ENCODE data around the gene CCDC24.
A peak's percentile ranks its signal among the peaks of the same experiment; 100 is the strongest.

CCDC24 gene

DNA sequence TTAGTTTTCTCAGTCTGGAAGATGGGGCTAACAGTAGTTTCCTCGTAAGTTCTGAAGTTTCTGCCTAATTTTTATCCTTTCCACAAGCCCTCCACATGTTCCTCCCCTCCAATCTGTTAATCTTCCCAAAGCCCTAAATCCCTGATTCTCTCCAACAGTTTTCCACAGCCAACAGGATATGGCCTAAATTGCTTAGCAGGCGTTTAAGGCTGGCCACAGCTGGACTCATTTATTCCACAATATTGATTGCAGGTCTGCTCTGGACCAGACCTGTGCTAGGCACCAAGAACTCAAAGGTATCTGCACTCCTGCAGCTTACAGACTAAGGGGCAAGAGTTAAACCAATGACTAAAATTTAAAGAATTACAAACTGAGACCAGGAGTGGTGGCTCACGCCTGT is 35.9 kb downstream of the CCDC24 start:
- no peak for DNase-seq

DNA sequence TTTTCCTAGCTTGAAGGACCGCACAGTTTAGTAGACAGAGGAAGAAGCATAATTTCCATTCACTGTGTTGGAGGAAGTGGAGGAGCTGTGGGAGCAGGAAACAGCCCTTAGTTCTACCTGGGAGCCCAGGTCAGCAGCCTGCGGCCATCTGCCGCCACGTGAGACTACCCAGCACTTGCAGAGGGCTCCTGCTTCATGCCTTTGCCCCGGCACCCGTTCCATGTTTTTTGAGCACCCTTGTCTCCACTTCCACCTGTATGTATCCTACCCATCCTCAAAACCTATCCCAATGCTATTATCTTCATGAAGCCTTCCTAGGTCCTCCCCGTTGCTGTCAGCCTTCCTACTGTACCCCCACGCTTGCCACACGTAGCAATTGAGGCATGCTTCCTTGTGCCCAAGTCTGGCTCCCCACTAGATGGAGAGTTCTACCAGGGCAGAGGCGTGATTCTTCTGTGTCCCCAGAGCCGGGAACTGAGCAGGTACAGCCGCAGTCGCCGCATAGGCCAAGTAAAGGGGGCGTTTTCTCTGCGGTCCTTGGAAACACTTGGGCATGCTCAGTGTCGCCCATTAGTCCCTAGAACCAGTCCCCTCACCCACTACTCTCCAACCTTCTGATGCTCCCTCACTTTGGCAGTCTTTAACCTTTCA is 38.0 kb downstream of the CCDC24 start:
- DNase-seq = no peak

DNA sequence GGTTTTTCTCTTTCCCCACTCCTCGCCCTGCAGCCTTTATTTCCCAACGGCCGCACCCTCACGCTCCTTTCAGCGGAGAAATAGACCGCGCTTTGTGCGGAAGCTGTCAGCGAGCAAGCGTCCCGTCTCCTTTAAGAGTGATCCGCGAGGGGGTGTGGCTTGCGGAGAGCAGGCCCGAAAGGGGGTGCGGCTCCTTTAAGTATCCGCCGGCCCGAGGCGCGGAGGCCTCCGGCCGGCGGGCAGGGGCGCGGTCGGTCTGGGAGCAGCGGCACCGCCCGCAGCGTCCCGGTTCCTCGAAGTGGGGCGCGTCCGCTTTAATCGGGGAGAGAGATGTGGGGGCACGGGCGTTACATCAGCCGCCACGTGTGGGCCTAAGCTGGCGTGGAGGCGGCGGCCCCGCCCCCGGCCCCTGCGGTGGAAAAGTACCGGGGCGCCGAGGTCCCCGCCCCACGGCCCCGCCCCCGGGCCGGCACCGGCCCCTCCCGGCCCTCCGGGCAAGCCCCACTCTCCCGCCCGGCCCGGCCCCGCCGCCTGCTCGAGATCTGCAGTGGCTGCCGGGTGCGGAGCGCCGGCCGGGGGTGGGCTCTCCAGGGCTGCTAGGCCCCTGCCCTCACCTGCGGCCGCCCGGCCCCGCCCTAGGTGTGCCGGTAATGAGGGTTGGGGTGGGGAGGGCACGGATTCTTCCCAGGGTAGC is 38.7 kb downstream of the CCDC24 start:
- peak; percentile 90 for DNase-seq

DNA sequence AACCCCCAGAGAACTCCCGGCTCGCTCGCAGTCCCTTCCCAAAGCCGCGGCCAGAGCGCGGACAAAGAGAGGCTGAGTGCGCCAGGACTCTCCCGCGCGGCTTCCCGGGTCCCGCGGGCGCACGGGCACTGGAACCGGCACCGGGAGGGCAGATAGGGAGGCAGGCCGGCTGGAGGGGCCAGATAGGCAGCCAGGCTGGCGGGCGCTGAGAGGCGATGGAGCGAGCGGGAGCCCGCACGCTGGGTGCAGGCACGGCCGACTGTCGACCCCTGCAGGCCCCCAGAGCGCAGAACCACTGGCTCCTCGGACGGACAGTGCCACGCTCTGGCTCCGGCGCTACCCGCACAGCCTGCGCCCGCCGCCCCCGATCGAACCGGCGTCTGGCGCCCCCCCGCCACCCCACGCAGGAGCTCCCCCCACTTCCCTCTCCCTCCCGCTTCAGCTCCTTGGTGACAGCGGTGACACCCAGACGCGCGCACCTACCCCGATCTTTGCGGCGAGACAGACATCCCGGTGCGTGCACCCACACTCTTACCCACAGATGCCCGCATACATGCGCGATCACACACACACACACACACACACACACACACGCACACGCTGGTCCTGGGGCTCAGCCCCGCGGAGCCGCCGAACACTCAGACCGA is 39.3 kb downstream of the CCDC24 start:
- DNase-seq = peak; percentile 39

DNA sequence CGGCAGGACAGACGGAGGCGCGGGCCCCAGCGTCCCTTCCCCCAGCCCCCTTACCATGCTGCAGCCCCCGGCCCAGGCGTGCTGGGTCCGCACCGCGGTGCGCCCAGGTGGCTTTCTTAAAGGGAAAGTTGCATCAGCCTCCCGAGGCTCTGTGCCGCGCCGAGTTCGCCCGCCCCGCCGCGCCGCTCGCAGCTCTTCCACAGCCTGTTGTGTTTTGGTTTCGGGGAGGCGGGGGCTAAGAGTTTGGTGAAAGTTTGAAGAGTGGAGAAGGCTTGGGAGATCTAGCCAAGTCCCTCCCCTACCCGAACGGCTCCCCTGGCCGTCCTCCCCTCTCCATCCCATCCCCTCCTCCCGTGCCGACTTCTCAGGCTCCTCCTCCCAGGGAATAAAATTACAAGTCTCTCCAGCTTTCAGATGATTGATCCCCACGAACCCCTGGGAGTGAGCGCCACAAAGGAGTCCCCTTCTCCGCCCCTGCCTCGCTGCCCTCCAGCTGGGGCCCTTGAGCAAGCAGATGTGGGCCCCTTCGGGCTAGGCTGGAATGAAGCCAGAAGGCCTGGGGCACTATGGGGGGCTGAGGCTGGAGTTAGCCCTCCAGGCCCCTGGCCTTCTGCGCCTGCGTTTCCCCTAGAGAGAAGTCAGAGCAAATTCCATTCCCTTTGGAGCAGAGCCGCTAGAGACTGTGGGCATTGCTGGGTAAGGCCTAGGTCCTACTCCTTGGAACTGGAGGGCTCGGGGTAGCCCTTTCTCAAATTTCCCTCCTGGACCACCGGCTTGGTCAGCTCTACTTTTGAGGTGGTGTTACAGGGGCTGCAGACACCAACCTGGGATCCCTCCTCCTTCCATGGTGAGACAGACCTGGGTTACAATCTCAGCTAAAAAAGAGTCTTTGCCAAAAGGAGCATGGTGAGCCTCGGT is 40.1 kb downstream of the CCDC24 start, which contains the start of gene SLC6A9:
SLC6A9 (minus strand) TSS at position 211 of the 918 bp plus-strand sequence. CDS start 7,185 bp downstream, outside the sequence.
- peak; percentile 92 for DNase-seq

DNA sequence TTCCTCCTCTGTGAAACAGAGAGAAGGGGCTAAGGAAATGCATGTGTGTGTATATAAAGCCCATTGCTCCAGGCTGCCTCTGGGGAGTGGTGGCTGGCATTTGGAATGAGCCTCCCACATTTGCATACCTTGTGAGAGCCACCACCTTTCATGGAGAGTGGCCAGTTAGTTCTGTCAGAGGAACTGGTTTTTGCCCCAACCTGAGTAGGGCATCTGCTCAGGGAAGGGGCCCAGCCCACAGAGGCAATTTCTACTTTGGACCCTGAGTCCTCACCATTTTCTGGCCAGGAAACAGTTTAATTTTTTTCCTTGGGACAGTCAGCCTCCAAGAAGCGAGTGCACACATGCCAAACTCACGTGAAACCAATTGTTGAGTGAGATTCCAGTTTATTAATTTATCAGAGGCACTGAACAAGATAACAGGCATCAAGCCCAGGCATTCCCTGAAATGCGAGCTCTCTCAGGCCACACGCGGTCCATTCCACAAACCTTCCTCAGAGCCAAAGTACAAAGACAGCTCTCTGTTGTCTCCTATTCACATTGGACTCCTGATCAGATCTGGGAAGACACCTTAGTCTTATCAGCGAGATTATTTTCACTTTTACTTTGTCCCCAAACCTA is 40.9 kb downstream of the CCDC24 start:
- DNase-seq = peak; percentile 25

DNA sequence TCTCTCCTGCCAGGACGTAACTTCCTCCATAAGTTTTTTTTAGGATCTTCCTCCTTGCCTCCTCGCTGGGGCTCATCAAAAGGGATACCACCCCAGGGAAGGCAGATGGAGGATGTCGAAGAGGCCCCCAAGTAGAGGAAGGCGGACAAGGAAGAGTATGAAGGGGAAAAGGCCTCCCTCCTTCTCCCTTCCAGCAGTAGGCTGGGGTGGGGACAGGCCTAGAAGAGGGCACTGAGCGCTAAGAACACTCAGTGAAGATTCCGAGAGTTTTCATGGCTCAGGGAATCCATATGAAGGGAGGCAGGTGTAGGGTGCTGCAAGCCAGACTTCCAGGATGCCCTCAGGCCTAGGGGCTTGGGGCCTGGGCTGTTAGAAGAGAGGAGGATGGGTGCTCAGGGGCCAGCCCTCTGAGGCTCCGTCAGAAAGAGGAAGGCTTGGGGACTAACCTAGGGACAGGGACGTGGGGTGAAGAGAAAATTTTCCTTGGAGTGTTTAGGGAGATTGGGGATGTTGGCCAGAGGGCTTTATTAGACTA is 41.7 kb downstream of the CCDC24 start:
- DNase-seq = no peak

DNA sequence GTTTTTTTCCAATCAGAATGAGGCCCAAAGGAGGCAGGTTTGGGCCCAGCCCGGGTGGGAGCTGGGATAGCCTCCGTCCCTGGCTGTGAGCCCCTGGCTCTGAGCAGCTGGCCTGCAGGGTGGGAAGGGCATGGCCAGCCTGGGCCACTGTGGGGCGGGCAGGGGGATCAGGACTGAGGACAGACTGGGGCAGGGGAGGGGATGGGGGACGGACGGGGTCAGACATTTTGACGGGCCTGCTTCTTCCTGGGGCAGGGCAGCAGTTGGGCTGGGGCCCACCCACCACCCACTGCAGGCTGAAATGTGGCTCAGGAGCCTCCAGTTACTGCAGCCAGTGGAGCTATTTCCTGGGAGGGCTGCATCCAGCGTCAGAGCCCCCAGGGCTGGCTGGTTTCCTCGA is 42.4 kb downstream of the CCDC24 start:
- DNase-seq = no peak

DNA sequence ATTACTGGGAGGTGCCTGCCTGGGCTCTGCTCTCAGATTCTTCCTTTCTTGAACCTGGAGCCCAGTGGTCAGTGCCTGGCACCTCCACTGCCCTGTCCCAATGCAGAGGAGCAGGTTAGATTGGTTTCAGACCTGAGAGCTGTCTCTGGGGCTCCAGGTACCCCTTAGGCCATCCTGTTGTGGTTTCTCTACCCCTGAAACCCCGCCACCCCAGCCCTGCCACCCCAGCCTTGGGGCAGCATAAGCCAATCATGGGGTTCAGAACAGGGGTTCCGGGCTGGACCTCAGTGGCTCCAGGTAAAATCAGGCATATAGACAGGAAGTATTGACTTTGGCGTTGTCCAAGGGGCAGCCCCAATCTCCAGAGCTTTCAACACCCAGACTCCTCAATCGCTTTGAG is 43.0 kb downstream of the CCDC24 start:
- DNase-seq = no peak

DNA sequence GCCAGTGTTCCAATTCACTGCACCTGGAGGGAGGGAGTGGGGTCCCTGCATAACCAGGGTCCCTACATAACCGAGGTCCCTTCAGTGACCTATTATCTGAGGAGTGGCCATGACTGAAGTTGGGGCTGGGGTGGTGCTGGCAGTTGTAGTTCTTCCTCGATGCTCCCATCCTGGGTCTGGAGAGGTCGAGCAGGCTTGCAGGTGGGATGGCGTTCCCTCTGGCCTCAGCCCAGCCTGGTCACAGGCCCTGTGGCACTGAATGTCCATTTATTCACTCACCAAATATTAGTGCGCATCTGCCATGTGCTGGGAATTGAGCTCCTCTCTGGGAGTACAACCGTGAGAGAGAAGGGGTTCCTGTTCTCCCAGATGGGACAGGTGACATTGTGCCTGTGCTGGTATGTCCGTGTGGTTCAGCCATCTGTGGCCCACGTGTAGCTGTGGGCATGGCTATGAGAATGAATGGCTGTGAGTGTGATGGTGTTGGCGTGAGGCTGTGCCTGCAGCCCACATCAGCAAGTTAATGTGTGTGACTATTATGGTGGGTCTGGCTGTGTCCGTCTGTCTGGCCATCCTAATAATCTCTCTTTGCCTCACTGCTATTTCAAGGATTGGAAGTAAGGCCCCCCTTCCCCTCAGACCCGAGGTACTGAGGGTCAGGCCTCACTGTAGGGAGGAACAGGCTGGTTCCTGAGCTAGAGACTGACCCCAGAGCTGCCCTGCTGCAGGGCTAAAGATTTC is 43.7 kb downstream of the CCDC24 start:
- no peak for DNase-seq

DNA sequence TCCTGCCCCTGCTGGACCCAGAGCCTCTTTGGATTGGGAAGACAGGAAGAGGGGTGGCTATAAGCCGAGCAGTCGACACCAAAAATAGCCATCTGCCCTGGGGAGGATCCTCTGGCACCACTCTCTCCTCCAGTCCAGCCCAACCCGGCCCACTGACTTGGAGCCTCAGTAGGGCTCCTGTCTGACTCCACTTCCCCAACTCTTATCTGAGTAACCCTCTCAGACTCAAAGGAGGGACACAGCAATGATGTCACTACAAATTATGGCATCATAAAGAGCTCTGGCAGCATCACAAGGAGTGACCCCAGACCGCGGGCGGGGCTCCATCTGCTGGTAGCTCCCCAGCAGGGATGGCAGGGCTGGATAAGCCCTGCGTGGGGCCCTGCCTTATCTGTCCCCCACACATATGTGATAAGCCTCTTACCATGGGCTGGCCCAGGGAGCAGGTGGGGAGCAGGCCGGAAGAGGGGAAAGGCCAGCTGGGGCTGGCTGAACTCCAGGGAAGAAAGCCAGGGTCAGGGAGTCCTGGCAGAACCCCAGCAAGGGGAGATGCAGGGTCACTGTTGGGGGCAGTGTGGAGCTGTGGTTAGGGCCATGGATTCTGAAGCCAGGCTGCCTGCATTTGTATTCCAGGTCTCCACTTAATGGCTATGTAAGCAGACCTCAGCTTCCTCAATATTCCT is 44.5 kb downstream of the CCDC24 start:
- DNase-seq = no peak

DNA sequence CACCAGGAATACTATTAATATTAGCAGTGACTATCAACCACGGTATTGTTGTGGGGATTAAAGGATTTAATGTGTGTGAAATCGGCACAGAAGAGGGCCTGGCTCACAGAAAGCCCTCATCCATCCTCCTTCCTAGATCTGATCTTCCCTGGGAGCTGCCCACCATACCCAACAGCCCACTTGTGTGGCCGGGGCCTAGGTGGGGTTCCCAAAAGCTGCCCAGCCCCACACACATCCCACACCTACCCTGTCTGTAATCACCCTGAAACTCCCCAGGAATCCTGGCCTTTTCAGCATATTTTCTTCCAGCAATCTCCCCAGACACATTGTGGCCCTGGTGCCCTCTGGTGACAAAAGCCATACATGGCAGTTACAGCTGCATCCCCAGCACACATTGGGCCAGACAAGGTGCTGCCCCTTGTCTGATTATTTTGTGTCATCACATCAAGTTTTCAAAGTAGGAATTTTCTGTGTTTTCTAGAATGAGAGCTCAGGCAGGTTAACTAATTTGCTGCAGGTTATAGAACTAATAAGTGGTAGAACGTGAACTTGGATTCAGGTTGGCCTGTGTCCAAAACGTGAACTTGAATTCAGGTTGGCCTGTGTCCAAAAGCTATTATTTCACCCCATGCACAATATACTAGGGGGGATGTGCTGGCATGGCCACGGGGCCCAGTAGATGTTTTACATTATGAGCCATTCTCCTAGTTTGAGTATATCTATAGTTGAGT is 45.2 kb downstream of the CCDC24 start:
- DNase-seq = peak; percentile 66

DNA sequence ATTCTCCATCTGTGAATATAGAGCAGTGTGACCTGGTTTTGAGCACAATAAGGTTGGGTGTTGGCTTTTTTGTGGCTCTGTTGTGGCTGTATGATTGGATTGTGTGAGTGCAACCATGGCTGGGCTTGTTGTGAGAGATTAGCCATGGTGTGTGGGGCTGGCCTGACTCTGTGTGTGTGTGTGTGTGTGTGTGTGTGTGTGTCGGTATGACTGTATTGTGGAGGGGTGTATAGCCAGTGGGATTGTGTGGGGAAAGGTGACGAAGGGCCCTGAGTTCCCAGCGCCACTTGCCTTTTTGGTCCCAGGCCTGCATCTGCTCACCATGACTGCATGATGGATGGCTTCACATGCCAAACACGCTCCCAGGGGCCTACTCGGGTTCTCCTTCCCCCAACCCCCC is 45.8 kb downstream of the CCDC24 start:
- peak; percentile 31 for DNase-seq

DNA sequence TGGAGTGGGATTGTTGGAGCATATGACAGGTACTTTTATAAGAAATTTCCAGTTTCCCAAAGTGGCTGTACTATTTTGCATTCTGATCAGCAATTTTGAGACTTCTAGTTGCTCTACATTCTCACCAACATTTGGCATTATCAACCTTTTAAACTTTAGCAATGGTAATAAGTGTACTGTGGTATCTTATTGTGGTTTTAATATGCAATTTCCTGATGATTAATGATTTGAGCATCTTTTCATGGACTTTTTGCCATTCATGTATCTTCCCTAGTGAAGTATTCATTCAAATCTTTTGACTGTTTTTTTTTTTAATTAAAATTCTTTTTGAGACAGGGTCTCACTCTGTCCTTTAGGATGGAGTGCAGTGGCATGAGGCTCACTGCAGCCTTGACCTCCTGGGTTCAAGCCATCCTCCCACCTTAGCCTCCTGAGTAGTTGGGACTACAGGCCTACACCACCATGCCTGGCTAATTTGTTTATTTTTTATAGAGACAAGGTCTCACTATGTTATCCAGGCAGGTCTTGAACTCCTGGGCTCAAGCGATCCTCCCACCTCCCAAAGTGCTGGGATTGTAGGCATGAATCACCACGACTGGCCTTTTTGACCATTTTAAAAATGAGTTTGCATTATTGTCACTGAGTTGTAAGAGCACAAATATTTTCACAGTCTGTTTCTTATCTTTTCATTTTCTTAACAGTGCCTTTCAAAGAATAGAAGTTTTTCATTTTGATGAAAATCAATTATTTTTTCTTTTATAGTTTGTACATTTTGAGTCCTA is 47.7 kb downstream of the CCDC24 start:
- peak; percentile 56 for DNase-seq

DNA sequence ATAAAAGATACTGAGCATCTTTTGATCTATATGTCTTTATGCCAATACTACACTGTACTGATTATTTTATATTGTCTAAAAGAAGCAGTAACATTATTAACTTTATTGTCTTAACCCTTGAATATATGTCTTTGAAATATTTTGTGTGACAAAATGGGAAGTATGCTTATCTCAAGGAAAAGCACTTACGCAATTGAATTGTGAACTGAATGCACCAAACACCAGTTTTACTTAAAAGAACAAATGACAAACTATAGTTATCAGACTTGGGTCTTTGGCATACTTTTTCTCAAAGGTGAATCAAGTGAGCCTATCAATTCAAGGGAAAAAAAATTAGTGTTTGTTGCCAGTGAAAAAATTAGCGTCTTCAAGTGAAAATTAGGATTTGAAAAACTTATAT is 49.0 kb downstream of the CCDC24 start:
- no peak for DNase-seq

DNA sequence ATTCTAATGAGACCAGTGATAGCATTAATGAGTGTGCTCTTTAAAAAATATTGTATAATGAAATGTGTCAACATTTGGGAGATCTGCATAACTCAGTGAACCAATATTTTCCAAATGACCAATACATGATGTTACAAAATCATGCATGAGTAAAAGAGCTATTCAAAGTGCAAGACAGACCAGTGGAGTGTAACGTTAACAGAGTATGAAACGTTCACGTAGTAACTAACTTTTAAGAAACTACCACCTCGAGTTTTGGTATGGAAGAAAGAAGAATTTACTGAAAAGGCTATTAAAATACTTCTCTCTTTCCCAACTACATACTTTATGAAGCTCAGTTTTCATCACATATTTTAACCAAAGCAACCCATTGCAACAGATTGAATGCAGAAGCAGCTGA is 49.4 kb downstream of the CCDC24 start:
- DNase-seq = peak; percentile 25

DNA sequence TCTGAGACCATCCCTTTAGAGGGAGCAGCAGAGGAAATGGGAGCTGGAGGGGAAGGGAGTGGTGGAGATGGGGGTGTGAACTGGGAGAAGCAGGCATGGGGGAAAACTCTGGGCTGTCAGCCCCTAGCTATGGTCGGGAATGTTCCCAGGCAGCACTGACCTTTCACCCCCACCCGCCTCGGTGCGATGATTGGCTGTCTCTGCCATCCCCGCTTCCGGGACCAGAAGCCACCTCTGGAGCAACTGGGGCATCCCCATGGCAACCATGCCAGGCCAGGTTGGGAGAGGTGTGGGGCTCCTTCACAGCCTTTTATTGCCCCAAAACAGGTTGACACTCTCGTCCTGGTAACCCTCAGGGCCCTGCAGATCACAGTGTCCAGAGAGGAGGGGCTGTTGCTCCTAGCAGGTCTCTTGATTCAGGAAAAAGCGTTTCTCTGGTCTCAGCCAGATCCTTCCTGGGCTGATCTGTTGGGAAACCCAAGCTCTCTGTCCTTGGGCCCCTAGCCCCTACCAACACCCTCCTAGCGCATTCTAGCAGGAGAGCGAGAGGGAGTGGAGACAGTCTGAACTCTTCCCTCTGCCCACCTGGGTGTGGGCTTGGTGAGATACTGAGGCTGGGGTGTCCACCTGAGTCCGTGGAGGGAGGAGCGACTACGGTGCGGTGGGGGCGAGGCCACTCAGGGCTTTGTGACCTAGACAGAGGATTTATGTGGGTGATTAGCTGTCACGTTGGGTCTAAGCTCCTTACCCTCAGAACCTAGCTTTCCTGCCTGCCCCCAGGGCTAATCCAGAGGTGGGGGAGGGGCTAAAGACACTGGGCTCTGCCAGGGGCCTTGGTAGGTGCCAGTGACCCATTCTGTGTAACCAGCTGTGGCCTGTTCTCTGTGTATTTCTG is 52.0 kb downstream of the CCDC24 start:
- no peak for DNase-seq

Data from fibroblast of skin of abdomen (primary cell).